ENCODE measurements around the gene FHL1. TPM values are rescaled to one million over a fixed set of nuclear protein-coding genes. Genes with fewer than 3 reads are reported as not detected.

FHL1 gene
- total RNA-seq, 2 experiments from 2014 or later: 27.2 to 28.4 TPM

GRCh38 chrX:136147976-136148375, 643 bp downstream of the FHL1 start:
- no peak for TF ChIP-seq CTCF (IDR thresholded peaks at IDR 0.05)
- no peaks in the 10 kb centered on the region for H3K9me3 ChIP-seq (ENCODE audit: control insufficient read depth in 1 of 2, insufficient read depth in 1 of 2, low read length in 2 of 2)
- ChIA-PET CTCF (no interaction called here), POLR2A (interaction anchor here (0.7 kb wide), 1 partner anchor 83 kb away, joined by 3 read pairs; no protein-coding TSS in a partner anchor)
- peak in 1 of 14 experiments; percentile 21 for DNase-seq
- H3K27me3 ChIP-seq (ENCODE audit: control insufficient read depth in 1 of 2, insufficient read depth in 2 of 2, low read length in 2 of 2): no peaks in the 10 kb centered on the region
- peak overlapping the region; percentile 41 for H3K4me3 ChIP-seq (ENCODE audit: low read length)
- ATAC-seq (ENCODE audit: poor library complexity): no peak
- Mint-ChIP-seq H3K4me3 (peak overlapping the region; percentile 88), H3K36me3 (ENCODE audit: low read depth) (no peaks in the 10 kb centered on the region), H3K9me3 (no peaks in the 10 kb centered on the region), H3K27ac (peak overlapping the region; percentile 53), H3K4me1 (ENCODE audit: low read depth) (peaks cover 49% of the 10 kb centered on the region), H3K27me3 (no peaks in the 10 kb centered on the region)
- intact Hi-C loops (cut with DNase I, micrococcal nuclease): loop anchor here in 1 of 2 experiments (10.0 kb wide), 1 partner anchor 163 kb away; the partner anchor contains the start of gene SLC9A6
- no peaks in the 10 kb centered on the region for H3K36me3 ChIP-seq (ENCODE audit: insufficient read depth, low read length)
- H3K27ac ChIP-seq (ENCODE audit: low read depth in 1 of 2, low read length in 2 of 2): no peak overlapping the region
- peaks cover 23% of the 10 kb centered on the region for H3K4me1 ChIP-seq (ENCODE audit: insufficient read depth, low read length)

GRCh38 chrX:136148391-136148790, 1.1 kb downstream of the FHL1 start:
- H3K4me1 ChIP-seq (ENCODE audit: insufficient read depth, low read length): peaks cover 23% of the 10 kb centered on the region
- POLR2A ChIA-PET: interaction anchor here (1.0 kb wide), 1 partner anchor 92 kb away, joined by 4 read pairs; no protein-coding TSS in a partner anchor
- intact Hi-C loops (cut with DNase I, micrococcal nuclease): loop anchor here in 1 of 2 experiments (10.0 kb wide), 1 partner anchor 164 kb away; the partner anchor contains the start of gene SLC9A6
- ATAC-seq (ENCODE audit: poor library complexity): no peak
- Mint-ChIP-seq H3K27me3 (no peaks in the 10 kb centered on the region), H3K36me3 (ENCODE audit: low read depth) (no peaks in the 10 kb centered on the region), H3K4me1 (ENCODE audit: low read depth) (peaks cover 45% of the 10 kb centered on the region), H3K9me3 (no peaks in the 10 kb centered on the region), H3K4me3 (peak overlapping the region; percentile 88), H3K27ac (peak overlapping the region; percentile 53)
- no peaks in the 10 kb centered on the region for H3K36me3 ChIP-seq (ENCODE audit: insufficient read depth, low read length)
- H3K27ac ChIP-seq (ENCODE audit: low read depth in 1 of 2, low read length in 2 of 2): no peak overlapping the region
- no peak overlapping the region for H3K4me3 ChIP-seq (ENCODE audit: low read length)
- no peak for TF ChIP-seq CTCF (IDR thresholded peaks at IDR 0.05)
- peak in 2 of 14 experiments; percentile 8 for DNase-seq
- H3K27me3 ChIP-seq (ENCODE audit: control insufficient read depth in 1 of 2, insufficient read depth in 2 of 2, low read length in 2 of 2): no peaks in the 10 kb centered on the region
- H3K9me3 ChIP-seq (ENCODE audit: control insufficient read depth in 1 of 2, insufficient read depth in 1 of 2, low read length in 2 of 2): no peaks in the 10 kb centered on the region
- CTCF ChIA-PET: no interaction called here

GRCh38 chrX:136154998-136155397, 7.7 kb downstream of the FHL1 start:
- CTCF ChIA-PET: no interaction called here

More at GRCh38 chrX:136154998-136155397, 7.7 kb downstream of the FHL1 start:
- no peak overlapping the region for H3K27ac ChIP-seq (ENCODE audit: low read depth in 1 of 2, low read length in 2 of 2)
- H3K27me3 ChIP-seq (ENCODE audit: control insufficient read depth in 1 of 2, insufficient read depth in 2 of 2, low read length in 2 of 2): no peaks in the 10 kb centered on the region
- Mint-ChIP-seq H3K9me3 (no peaks in the 10 kb centered on the region), H3K4me3 (no peak overlapping the region), H3K27ac (no peak overlapping the region), H3K4me1 (ENCODE audit: low read depth) (peaks cover 24% of the 10 kb centered on the region), H3K36me3 (ENCODE audit: low read depth) (no peaks in the 10 kb centered on the region), H3K27me3 (no peaks in the 10 kb centered on the region)
- no peak for TF ChIP-seq CTCF (IDR thresholded peaks at IDR 0.05)
- no peaks in the 10 kb centered on the region for H3K36me3 ChIP-seq (ENCODE audit: insufficient read depth, low read length)
- H3K4me1 ChIP-seq (ENCODE audit: insufficient read depth, low read length): peaks cover 3% of the 10 kb centered on the region
- no peak for DNase-seq
- no peak for ATAC-seq (ENCODE audit: poor library complexity)
- POLR2A ChIA-PET: no interaction called here
- intact Hi-C loops (cut with DNase I, micrococcal nuclease): no loop called here
- H3K9me3 ChIP-seq (ENCODE audit: control insufficient read depth in 1 of 2, insufficient read depth in 1 of 2, low read length in 2 of 2): no peaks in the 10 kb centered on the region
- no peak overlapping the region for H3K4me3 ChIP-seq (ENCODE audit: low read length)
